HG03575 (cell line): ENCODE measurements around the gene WDR44.
"Not testable (repeated sequence)": the region's sequence is repeated elsewhere in the genome, so short reads cannot be mapped to it uniquely, and the experiment has no call there.

Source experiments
- ATAC-seq: cut with Tn5 transposase; IDR thresholded peaks from one replicate; pipeline ENCODE4 v1.9.1; 2021; ENCODE audit not compliant: unreplicated experiment, insufficient number of reproducible peaks, low FRiP score; ENCODE audit errors: extremely low read depth

Gene WDR44

DNA sequence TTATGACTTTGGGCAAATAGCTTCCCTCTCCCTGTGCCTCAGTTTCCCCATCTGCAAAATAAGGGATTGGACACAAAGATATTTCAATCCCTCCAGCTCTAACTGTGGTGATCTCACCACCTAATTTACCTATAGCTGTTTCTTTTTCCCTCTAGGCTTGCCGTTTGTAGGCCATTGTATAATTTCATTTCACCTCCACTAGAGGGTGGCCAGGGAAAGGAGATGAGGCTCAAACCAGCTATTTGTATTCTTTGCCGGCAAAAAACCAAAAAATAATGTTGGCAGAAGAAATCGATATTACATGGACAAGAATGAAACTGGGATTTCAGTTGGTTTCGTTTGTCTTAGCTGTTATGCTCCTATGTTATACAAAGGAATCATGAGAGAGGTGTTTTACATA is 113.6 kb downstream of the WDR44 start:
- no peak for ATAC-seq

DNA sequence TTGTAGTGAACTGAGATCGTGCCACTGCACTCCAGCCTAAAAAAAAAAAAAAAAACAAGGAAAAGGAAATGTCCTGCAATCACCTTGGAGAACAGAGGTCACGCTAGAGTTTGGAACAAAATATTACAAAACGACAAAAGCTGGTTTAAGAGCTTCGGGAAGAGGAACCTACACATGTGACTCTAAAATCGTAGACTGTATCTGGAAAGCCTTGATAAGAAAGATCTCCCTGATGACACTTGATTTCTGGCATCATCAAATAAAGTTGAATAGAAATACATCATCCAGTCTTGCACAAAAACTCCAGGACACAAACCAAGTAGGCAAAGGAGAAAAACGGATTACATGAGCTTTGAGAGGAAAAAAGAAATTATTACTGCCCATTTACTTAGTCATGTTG is 118.6 kb downstream of the WDR44 start:
- no peak for ATAC-seq

DNA sequence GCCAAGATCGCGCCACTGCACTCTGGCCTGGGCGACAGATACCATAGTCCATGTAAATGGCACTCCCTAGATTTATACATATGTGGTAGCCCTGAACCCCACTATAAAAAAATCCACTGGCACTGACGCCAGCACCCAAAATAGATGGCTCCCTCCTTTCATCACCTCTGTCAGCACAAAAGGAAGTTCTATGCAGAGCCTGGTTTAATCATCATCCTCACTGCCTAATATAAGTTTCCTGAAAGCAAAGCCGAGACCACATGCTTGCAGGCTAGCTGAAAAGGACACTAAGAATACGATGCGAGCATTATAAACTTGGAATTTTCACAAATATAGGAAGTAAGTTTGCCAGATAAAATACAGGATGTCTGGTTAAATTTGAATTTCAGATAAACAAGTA is 122.2 kb downstream of the WDR44 start:
- no peak for ATAC-seq

DNA sequence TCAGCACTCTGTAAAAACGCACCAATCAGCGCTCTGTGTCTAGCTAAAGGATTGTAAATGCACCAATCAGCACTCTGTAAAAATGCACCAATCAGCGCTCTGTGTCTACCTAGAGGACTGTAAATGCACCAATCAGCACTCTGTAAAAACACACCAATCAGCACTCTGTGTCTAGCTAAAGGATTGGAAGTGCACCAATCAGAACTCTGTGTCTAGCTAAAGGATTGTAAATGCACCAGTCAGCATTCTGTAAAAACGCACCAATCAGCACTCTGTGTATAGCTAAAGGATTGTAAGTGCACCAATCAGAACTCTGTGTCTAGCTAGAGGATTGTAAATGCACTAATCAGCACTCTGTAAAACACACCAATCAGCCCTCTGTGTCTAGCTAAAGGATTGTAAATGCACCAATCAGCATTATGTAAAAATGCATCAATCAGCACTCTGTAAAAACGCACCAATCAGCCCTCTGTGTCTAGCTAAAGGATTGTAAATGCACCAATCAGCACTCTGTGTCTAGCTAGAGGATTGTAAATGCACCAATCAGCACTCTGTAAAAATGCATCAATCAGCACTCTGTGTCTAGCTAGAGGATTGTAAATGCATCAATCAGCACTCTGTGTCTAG is 124.9 kb downstream of the WDR44 start:
- ATAC-seq = not testable (repeated sequence)

DNA sequence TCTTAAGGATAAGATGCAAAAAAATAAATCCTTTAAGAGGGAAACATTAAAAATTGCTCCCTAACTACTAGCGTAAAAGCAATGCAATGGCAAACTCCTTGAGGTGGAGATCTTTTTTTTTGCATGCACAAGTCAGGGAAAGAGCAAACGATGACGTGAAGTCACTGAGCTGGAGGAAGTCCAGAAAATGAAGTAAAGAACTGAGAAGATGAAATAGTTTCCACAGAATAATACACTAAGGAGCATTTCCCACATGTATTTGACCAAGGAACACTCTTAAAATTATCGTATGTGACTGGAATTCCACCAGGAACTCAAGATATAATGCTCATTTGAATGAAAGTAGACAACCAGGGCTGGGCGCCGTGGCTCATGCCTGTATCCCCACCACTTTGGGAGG is 128.7 kb downstream of the WDR44 start:
- ATAC-seq = no peak

DNA sequence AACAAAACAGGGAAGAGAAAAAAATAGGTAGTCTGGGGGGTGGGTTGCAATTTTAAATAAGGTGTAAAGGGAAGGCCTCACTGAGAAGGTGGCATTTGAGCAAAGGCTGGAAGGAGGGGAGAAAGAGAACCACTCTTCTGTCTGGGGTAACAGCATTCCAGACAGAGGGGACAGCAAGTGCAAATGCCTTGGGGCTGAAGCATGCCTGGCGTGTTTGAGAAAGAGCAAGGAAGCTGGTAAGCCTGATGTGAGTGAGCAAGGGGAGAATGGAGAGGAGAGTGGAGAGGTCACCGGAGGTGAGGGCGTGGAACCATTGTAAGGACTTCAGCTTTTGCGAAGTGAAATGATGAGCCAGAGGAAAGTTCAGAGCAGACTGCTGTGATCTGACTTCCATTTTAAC is 130.0 kb downstream of the WDR44 start:
- no peak for ATAC-seq

DNA sequence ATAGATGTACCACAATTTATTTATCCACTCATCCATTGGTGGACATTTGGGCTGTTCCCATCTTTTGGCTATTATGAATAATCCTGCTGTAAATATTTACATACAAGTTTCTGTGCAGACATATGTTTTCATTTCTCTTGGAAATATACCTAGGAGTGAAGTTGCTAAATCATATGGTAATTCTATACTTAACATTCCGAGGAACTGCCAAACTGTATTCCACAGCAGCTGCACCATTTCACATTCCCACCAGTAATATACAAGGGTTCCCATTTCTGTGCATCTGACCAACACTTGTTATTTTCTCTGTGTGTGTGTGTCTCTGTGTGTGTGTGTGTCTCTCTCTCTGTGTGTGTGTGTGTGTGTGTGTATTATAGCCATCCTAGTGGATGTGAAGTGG is 134.3 kb downstream of the WDR44 start:
- ATAC-seq = no peak

DNA sequence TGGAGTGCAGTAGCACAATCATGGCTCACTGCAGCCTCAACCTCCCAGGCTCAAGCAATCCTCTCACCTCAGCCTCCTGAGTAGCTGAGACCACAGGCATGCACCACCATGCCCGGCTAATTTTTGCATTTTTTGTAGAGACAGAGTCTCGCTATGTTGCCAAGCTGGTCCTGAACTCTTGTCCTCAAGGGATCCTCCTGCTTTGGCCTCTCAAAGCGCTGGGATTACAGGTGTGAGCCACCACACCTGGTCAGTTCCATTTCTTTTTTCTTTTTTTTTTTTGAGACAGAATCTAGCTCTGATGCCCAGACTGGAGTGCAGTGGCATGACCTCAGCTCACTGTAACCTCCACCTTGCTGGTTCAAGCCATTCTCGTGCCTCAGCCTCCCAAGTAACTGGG is 136.5 kb downstream of the WDR44 start:
- not testable (repeated sequence) for ATAC-seq

DNA sequence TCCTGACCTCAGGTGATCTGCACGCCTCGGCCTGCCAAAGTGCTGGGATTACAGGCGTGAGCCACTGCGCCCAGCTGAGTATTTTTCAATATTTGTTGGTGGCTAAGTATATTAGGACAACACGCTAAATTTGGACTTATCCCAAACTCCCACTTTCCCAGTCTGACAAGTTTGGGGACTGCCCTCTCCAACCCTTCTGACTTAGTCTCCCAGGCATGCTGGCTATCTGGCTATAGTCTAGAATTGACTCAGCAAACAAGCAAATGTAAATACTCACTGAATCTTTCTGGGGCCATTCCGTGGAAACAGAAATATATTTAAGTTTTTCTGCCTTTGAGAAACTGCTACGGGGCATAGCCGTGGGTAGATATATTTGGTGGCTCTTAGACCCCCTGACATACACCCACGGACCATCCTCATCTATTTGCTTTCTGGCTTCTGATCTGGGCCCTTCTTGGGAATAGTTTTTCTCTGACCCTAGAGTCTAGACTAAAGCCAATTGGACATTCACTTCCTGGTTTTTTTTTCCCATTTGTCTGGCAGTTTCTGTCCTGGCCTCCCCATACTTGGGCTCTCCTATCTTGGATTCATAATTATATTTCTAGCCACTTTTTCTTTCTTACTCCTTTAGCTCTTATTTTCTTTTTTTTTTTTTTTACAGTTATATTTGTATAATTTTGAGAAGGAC is 138.5 kb downstream of the WDR44 start:
- no peak for ATAC-seq

DNA sequence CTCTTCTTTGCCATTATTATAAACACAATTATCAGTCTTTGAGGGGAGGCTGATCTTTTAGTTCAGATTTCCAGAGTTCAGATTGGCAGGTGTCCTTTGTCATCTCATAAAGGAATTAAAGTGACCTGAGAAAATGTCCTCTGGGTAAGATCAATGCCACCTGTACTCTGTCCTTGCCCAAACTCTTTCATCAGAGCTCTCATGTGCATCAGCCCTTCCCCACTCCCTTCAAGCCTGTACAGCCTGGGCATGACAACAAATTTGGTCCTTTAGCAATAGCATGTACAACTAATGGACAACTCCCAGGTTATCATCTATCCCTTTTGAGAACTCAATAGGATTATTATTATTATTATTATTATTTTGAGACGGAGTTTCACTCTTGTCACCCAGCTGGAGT is 140.8 kb downstream of the WDR44 start:
- ATAC-seq = not testable (repeated sequence)

DNA sequence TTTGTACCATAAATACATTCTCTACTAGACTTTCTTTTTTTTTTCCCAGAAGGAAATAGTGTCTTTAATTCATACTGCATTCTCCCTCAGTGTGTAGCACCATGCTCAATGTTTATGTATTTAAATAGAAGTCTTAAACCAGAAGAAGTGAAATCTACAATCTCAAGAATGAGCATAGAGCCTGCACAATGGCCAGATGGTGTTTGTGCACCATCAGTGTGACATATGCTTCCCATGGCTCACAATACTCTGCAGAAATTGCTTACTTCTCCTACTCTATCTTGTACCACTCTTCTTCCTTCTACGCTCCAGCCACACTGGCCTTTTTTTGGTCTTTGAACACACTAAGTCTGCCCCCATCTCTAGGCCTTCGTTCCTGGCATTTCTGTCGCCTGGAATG is 147.1 kb downstream of the WDR44 start:
- ATAC-seq = no peak

DNA sequence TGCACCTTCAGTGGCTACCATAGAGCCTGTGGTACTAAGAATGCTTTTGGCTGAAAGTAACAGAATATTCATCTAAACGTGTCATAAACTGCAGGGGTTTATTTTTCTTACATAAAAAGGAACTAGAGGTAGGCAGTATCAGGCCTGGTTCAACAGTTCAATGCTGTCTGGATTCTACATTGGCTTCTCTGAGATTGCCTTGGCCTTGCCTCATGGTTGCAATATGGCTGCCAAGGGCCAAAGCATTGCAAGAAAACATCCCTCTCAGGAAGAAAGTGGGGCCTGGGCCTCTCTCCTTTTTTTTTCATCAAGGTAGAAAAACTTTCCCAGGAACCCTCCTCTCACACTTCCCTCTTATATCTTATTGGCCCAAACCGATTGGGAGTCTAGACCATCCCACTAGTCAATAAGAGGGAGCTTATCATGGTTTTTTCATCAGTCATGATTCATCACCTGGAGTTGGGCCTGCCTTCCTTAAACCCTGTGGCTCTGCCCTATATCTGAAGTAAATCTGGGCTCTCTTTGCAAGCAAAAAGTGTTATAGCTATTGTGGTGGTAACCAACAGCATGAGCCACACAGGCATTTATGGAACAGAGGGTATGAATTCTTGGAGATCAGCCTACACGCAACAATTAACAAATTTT is 147.9 kb downstream of the WDR44 start:
- ATAC-seq = no peak

DNA sequence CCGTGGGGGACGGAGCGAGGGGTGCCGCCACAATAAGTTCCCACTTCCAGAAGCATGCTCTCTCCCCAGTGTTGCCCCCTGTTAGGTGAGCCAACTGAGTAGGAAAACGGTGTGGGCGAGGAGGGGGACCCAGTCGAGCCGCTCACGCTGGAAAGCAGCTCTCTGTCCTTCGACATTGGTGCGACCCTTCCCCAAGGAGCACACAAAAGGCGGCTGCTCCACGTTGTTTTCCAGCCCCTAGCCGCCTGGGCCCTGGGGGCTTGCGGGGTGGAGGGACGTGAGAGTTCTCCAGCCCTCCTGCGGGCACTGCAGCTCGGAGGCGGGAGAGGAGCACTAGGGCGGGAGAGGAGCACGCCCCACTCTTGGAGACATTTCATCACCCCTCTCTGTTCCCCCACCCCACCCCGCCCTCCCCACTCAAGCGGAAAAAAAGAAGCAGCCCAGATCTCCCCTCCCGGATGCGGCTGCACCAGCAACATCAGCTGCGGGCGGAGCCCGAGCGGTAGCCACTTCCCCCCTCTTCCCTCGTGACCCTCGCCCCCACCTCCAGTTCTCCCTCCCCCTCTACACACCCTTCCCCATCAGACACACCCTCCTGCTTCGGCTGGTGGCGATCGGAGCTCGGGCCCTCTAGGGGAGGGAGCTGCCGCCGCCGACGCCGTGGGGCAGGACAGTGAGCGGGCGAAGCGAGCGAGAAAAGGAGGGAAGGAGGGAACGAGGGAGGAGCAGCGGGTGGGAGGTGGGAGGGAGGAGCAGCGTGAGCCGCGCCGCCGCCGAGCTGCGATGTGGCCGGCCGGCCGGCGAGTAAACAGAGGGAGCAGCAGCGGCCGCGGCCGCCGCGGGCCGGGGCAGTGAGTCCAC is 149.4 kb downstream of the WDR44 start, which contains the start of gene DOCK11:
DOCK11 (plus strand) TSS at position 755 of the 861 bp plus-strand sequence. CDS start 157 bp downstream, outside the sequence.
- no peak for ATAC-seq

DNA sequence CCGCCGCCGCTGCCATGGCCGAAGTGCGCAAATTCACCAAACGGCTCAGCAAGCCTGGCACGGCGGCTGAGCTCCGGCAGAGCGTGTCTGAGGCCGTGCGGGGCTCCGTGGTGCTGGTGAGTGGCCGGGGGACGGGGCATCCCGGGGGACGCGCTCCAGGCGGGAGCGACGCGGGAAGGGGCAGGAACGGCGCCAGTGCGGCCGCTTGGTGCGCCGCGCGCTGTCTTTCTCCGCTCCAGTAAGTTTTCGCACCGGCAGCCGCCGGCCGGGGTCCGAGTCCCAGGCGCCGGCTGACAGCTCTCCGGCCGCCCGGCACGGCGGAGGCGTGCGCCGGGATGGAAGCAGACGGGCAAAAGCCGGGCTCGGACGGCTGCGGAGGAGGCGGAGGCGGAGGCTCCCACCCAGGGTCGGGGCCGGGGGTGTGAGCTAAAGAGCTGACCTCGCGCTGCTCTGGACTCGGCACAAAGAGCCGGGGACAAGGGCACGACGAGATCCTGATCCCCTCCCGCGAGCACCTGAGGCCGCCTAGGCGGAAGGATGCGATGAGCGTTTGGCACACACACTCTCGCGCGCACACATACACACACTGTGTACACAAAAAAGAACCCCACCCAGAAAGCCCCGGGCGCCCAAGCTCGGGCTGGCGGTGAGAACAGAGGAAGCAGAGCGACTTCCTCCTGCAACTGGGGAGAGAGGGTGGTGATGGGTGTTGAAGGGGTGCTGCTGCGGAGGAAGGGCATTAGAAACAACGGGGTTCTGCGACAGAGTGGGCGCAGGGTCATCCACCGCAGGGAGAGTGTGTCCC is 150.3 kb downstream of the WDR44 start:
- no peak for ATAC-seq

DNA sequence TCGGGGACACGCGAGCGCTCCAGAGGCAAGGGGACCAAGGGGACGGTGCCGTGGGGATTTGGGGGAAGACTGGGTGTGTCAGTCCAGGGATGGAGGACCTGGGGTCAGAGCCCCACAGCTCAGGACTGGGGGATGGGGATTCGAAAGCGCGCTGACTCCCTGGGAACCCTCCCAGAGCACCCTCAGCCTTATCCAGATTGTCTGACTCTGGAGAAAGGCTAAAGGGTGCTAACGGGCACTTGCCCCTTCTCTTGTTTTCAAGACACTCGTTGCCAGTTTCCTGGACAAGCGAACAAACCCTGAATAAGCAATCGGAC is 150.8 kb downstream of the WDR44 start:
- ATAC-seq = no peak

DNA sequence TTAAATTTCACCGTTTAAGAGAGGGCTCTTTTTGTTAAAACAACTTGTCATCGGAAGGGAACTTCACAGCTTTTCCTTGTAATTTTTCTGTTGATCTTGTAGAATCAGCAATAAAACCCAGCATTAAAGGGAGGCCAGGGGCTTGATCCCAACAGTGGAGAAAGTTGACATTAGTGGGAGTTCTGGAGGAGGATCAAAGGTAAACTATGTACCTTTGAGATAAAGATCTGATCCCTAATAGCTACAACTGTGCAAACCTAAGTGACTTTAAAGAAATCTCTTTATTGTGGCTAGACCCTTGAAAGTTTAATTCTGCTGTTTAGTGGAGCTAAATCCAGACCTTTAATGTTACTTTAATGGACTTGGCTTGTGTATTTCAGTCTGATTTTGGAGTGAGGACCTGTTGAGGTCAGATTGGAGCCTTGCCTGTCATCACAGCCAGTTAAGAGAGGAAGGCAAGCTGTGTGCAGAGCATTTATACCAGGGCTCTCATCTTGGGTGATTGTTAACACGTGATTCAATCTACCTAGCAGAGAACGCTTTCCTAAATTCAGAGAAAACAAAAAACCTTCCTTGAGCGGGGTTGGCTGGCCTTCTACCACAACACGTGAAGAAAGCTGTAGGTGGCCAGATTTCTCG is 151.4 kb downstream of the WDR44 start:
- ATAC-seq = no peak

DNA sequence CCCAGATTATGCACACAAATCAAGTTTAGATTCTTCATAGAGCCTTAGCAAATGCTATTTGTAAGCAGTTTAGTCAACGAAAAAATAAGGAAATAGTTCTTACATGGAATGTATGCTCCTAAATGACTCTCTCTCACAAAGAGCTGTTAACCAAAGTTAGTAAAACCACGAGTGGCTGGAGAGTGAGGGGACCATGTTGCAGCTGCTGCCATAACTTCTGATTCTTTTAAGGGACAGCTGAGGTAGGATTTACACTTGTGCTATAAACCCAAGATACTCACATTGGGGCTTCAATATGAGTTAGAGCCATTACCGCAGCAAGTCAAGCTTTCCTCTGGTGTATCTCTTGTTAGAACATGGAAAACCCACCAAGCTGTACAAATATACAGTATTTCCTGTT is 152.4 kb downstream of the WDR44 start:
- ATAC-seq = no peak

DNA sequence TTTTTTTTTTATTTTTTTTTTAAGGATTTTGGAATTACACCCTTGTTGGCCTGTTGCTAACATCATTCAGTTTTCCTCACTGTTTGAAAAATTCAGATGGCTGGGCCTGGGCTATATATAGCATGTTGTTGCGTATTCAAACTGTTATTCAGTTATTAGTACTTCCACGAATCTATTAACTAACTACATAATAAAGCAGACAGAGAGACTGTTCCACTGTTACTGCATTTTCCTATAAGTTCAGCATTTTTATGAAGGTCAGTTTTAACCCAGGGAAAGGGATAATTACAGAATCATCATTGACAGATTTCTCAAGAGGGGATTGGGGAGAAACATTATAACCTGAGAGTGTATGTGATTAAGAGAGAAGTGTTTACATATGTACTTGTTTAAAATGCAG is 152.8 kb downstream of the WDR44 start:
- no peak for ATAC-seq
